ENCODE measurements around the gene RGS7BP. TPM values are rescaled to one million over a fixed set of nuclear protein-coding genes. Genes with fewer than 3 reads are reported as not detected.

The RGS7BP gene
- total and polyA plus RNA-seq, 2 experiments from 2014 or later = 3.3 to 5.4 TPM

DNA sequence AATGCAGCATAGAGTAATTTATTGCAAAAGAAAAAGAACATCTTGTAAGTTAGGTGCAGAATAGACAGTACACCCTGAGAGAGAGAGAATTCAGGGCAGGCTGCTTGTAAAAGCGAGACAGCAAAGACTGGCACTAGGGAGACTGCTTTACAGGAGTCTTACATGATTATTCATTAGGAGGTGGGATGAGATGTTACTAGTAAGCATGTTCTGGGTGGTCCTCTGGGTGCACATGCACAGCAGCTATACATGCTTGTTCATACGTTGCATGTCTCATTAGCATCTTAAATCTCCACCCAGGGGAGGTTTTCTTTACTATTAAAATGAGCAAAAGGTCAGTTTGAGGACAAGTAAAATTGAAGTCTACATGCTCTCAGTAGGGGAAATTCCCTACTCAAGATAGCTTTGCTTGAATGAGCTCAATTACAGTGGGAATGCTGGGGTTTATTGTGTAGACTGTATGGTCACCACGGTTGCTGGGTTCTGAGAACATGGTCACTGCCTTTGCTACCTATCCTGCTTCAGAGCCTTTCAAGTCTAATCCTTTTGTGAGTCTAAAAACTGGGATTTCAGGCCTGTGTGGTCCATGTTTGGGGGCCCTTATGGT, 60.6 kb downstream of the RGS7BP start:
- Histone ChIP-seq H4K20me1 (replicated peaks; ENCODE audit: insufficient read depth) (no peaks in the 10 kb centered on the region), H3K27ac (ENCODE audit: low read depth) (no peak overlapping the region), H3K36me3 (ENCODE audit: insufficient read depth) (no peaks in the 10 kb centered on the region), H3K4me3 (no peak overlapping the region), H3K27me3 (ENCODE audit: insufficient read depth) (no peaks in the 10 kb centered on the region), H3F3A (replicated peaks; ENCODE audit: low read depth) (no peaks in the 10 kb centered on the region), H3K9me2 (ENCODE audit: insufficient read depth) (no peaks in the 10 kb centered on the region), H3K4me2 (no peak overlapping the region), H3K79me2 (replicated peaks; ENCODE audit: insufficient read depth) (no peaks in the 10 kb centered on the region), H2AFZ (no peak overlapping the region), H3K4me1 (ENCODE audit: insufficient read depth) (no peaks in the 10 kb centered on the region)
- no peaks in the 10 kb centered on the region for H3K4me1 Mint-ChIP-seq
- no peak overlapping the region for H3K27ac Mint-ChIP-seq
- no peaks in the 10 kb centered on the region for H3K36me3 Mint-ChIP-seq (ENCODE audit: low read depth)
- no peaks in the 10 kb centered on the region for H3K9me3 Mint-ChIP-seq
- no peaks in the 10 kb centered on the region for H3K27me3 Mint-ChIP-seq (ENCODE audit: insufficient read depth, low read depth, poor library complexity)
- DNase-seq (ENCODE audit: low spot score) = peak; percentile 10
- H3K4me3 Mint-ChIP-seq = no peak overlapping the region
- TF ChIP-seq CREB1 (CRISPR knock-in tag; IDR thresholded peaks at IDR 0.05; ENCODE audit: low read depth) (no peak), POLR2AphosphoS5 (IDR thresholded peaks at IDR 0.05; ENCODE audit: low read depth) (no peak), CTCF (conservative IDR thresholded peaks at IDR 0.05; ENCODE audit: low read depth in 2 of 2) (no peak), NANOG (IDR thresholded peaks at IDR 0.05; ENCODE audit: borderline replicate concordance) (no peak), ZNF331 (CRISPR knock-in tag; IDR thresholded peaks at IDR 0.05; ENCODE audit: low read depth) (no peak), STAT1 (IDR thresholded peaks at IDR 0.05; ENCODE audit: unreplicated experiment) (no peak), JUNB (IDR thresholded peaks at IDR 0.05; ENCODE audit: unreplicated experiment) (no peak)
- TF ChIP-seq, protein P1, sequence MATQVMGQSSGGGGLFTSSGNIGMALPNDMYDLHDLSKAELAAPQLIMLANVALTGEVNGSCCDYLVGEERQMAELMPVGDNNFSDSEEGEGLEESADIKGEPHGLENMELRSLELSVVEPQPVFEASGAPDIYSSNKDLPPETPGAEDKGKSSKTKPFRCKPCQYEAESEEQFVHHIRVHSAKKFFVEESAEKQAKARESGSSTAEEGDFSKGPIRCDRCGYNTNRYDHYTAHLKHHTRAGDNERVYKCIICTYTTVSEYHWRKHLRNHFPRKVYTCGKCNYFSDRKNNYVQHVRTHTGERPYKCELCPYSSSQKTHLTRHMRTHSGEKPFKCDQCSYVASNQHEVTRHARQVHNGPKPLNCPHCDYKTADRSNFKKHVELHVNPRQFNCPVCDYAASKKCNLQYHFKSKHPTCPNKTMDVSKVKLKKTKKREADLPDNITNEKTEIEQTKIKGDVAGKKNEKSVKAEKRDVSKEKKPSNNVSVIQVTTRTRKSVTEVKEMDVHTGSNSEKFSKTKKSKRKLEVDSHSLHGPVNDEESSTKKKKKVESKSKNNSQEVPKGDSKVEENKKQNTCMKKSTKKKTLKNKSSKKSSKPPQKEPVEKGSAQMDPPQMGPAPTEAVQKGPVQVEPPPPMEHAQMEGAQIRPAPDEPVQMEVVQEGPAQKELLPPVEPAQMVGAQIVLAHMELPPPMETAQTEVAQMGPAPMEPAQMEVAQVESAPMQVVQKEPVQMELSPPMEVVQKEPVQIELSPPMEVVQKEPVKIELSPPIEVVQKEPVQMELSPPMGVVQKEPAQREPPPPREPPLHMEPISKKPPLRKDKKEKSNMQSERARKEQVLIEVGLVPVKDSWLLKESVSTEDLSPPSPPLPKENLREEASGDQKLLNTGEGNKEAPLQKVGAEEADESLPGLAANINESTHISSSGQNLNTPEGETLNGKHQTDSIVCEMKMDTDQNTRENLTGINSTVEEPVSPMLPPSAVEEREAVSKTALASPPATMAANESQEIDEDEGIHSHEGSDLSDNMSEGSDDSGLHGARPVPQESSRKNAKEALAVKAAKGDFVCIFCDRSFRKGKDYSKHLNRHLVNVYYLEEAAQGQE (IDR thresholded peaks at IDR 0.05; ENCODE audit: unreplicated experiment) = no peak
- TF ChIP-seq, protein P2, sequence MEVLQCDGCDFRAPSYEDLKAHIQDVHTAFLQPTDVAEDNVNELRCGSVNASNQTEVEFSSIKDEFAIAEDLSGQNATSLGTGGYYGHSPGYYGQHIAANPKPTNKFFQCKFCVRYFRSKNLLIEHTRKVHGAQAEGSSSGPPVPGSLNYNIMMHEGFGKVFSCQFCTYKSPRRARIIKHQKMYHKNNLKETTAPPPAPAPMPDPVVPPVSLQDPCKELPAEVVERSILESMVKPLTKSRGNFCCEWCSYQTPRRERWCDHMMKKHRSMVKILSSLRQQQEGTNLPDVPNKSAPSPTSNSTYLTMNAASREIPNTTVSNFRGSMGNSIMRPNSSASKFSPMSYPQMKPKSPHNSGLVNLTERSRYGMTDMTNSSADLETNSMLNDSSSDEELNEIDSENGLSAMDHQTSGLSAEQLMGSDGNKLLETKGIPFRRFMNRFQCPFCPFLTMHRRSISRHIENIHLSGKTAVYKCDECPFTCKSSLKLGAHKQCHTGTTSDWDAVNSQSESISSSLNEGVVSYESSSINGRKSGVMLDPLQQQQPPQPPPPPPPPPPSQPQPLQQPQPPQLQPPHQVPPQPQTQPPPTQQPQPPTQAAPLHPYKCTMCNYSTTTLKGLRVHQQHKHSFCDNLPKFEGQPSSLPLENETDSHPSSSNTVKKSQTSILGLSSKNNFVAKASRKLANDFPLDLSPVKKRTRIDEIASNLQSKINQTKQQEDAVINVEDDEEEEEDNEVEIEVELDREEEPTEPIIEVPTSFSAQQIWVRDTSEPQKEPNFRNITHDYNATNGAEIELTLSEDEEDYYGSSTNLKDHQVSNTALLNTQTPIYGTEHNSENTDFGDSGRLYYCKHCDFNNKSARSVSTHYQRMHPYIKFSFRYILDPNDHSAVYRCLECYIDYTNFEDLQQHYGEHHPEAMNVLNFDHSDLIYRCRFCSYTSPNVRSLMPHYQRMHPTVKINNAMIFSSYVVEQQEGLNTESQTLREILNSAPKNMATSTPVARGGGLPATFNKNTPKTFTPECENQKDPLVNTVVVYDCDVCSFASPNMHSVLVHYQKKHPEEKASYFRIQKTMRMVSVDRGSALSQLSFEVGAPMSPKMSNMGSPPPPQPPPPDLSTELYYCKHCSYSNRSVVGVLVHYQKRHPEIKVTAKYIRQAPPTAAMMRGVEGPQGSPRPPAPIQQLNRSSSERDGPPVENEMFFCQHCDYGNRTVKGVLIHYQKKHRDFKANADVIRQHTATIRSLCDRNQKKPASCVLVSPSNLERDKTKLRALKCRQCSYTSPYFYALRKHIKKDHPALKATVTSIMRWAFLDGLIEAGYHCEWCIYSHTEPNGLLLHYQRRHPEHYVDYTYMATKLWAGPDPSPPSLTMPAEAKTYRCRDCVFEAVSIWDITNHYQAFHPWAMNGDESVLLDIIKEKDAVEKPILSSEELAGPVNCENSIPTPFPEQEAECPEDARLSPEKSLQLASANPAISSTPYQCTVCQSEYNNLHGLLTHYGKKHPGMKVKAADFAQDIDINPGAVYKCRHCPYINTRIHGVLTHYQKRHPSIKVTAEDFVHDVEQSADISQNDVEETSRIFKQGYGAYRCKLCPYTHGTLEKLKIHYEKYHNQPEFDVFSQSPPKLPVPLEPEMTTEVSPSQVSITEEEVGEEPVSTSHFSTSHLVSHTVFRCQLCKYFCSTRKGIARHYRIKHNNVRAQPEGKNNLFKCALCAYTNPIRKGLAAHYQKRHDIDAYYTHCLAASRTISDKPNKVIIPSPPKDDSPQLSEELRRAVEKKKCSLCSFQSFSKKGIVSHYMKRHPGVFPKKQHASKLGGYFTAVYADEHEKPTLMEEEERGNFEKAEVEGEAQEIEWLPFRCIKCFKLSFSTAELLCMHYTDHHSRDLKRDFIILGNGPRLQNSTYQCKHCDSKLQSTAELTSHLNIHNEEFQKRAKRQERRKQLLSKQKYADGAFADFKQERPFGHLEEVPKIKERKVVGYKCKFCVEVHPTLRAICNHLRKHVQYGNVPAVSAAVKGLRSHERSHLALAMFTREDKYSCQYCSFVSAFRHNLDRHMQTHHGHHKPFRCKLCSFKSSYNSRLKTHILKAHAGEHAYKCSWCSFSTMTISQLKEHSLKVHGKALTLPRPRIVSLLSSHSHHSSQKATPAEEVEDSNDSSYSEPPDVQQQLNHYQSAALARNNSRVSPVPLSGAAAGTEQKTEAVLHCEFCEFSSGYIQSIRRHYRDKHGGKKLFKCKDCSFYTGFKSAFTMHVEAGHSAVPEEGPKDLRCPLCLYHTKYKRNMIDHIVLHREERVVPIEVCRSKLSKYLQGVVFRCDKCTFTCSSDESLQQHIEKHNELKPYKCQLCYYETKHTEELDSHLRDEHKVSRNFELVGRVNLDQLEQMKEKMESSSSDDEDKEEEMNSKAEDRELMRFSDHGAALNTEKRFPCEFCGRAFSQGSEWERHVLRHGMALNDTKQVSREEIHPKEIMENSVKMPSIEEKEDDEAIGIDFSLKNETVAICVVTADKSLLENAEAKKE (CRISPR knock-in tag; IDR thresholded peaks at IDR 0.05) = no peak
- peak; percentile 40 for ATAC-seq

All from GM23338 (cell line).